Raji (cell line): ENCODE data around the gene NTRK2.

ENCODE experiments used
- POLR2A ChIP-seq: IDR thresholded peaks from 2 replicates; pipeline ENCODE4 v1.6.1; 2011; ENCODE audit warnings: low read depth, low read length, control low read depth; ENCODE audit not compliant: insufficient read depth

Gene NTRK2

GRCh38 chr9:84827216-84827765 lies 157.8 kb downstream of the NTRK2 start:
- no peak for TF ChIP-seq POLR2A

GRCh38 chr9:84828046-84828445 lies 158.5 kb downstream of the NTRK2 start:
- TF ChIP-seq POLR2A = no peak

GRCh38 chr9:84829471-84829870 lies 159.9 kb downstream of the NTRK2 start:
- no peak for TF ChIP-seq POLR2A

GRCh38 chr9:84829997-84830696 lies 160.6 kb downstream of the NTRK2 start:
- no peak for TF ChIP-seq POLR2A

GRCh38 chr9:84831377-84831776 lies 161.8 kb downstream of the NTRK2 start:
- no peak for TF ChIP-seq POLR2A

GRCh38 chr9:84832453-84832852 lies 162.9 kb downstream of the NTRK2 start:
- no peak for TF ChIP-seq POLR2A

- TF ChIP-seq POLR2A = no peak
Measured at GRCh38 chr9:84834426-84834825, 164.9 kb downstream of the NTRK2 start.

GRCh38 chr9:84835745-84836144 lies 166.2 kb downstream of the NTRK2 start:
- TF ChIP-seq POLR2A = no peak

- no peak for TF ChIP-seq POLR2A
Measured at GRCh38 chr9:84838879-84839278, 169.3 kb downstream of the NTRK2 start.

GRCh38 chr9:84839541-84839940 lies 170.0 kb downstream of the NTRK2 start:
- TF ChIP-seq POLR2A = no peak

- no peak for TF ChIP-seq POLR2A
Measured at GRCh38 chr9:84841931-84842330, 172.4 kb downstream of the NTRK2 start.

- no peak for TF ChIP-seq POLR2A
Measured at GRCh38 chr9:84843175-84843824, 173.8 kb downstream of the NTRK2 start.

GRCh38 chr9:84845956-84846900 lies 176.7 kb downstream of the NTRK2 start:
- no peak for TF ChIP-seq POLR2A

- no peak for TF ChIP-seq POLR2A
Measured at GRCh38 chr9:84846906-84847305, 177.4 kb downstream of the NTRK2 start.

GRCh38 chr9:84849049-84849448 lies 179.5 kb downstream of the NTRK2 start:
- TF ChIP-seq POLR2A = no peak

GRCh38 chr9:84850830-84851392 lies 181.4 kb downstream of the NTRK2 start:
- no peak for TF ChIP-seq POLR2A
